ENCODE results near the gene EGFL7. TPM values are rescaled to one million over a fixed set of nuclear protein-coding genes. Genes with fewer than 3 reads are reported as not detected.

EGFL7 gene
- polyA plus RNA-seq, 1 donor = 38.8 TPM

DNA sequence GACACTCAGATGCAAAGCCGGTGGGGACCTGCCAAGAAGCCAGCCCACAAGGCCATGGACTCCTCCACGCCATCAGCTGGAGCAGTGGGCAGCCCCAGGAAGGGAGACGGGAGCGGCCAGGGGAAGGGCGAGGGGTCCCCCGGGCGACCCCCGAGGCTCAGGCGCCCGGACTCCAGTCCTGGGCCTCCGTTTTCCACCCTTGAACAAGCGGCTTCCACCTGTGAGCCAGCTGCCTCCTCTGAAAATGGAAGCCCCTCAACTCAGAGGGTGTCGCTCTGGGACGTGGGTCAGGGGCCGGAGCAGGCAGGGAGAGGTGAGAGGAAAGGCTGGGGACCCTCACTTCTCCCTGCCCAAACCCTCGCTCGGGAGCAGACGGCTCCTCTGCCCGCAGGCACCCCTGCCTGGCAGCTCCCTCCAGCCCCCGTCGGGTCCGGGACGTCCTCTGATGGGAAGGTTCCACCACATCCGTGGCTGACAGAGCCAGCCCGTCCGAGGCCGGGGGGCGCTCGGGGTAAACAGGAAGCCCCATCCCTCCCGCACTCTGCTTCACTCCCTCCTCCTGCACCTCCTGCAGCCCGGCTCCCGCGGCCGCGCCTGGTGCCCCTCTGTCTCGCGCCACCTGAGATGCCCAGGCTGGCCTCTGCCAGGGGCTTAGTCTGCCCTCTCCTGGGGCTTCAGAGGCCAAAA, 3.7 kb upstream of the EGFL7 start:
- DNase-seq = no peak

- DNase-seq = no peak
These were observed 2.6 kb upstream of the EGFL7 start for GRCh38 chr9:136659861-136660784.

DNA sequence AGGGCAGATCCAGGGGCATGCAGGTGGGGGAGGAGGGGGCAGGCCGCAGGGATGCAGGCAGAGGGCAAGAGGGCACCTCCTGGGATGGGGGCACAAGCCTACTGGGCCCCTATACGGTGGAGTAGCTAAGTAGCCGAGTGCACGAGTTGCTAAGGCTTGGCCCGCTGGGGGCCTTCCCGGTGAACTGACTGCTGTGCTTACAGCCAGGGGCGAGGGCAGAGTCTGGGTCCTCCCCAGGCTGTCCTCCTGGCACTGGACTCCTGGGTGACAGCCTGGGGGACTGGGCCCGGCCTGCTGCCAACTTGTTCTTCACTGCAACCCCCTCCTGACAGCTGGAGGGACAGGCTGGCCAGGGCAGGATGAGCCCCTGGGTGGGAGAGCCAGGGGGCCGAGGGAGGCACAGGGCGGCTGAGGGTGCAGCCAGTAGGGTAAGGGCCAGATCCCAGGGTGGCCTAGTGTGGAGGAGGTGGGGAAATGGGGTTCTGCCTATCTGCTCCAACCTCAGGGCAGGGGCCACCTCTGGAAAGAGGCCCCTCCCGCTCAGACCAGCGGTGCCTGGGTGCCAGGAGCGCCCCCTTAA, 1.7 kb upstream of the EGFL7 start:
- no peak for DNase-seq

DNA sequence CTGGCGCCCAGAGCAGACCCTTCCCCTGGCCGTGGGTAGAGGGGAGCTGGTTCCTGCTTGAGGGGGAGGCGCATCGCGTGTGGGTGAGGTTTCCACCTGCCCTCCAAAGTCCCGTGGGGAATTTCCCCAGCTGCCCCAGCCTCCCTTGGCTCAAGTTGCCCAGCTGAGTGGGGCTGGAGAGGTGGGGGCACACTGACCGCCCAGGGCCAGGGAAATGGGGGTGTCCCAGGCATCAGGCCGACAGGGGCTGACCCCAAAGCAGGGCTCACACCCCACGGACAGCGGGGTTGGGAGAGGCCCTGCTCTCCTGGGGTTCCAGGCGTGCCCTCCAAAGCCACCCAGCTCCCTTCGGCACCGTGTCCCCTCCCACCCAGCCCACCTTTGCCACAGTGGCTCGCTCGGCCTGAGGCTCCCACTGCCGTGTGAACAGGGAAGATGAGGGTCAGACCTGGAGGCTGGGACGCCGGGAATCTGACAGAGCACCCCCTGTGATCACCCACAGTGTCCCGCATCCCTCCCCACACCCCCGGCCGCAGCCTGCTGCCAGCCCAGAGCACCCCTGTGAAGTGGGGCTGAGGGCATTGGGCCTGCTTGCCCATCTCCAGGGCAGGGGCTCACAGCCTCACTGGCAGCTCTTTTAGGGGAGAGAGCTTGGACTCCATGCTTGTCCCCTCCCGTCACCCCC, 933 bp upstream of the EGFL7 start:
- DNase-seq = no peak

DNA sequence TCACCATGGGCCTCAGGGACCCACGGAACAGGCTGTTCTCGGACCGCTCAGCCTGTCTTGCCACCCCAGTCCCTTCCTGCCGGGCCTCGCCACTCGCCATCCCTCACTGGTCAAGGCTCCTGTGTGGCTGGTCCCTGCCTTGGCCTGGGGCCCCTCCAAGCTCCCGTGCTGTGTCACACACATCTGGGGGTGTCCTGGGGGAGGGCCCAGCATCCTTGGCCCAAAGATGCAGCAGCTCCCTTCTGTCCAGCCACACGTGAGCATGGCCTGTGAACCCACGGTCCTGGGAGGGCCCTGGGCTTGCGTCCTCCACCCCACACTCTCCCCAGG, 425 bp upstream of the EGFL7 start:
- no peak for DNase-seq

GRCh38 chr9:136664000-136664915, 1.5 kb downstream of the EGFL7 start:
- DNase-seq = no peak

DNA sequence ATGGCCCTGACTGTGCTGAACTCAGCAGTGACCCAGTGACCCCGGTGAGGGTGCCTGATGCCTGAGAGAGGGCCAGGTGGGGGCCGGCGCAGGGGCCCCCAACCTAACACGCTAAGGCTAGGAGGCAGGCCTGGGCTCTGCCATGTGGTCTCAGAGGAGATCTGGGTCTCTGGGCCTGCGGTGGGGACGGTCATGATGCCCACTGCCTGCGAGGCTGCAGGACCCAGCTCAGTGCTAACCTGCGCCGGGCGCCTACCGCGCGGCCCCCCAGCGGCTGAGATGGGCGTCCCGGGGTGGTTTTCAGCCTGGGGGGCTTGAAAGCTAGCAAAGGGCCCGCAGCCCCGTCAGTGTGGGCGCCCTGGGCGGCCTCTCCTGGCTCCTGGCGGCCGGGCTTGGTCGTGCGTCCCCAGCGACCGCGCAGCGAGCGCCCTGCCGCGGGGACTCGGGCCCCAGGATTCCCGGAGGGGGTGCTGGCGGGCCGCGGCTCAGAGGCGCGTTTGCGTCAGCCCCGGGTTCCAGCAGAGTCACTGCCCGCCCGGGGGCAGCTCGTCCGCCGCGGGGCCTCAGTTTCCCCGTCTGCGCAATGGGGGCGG, 2.5 kb downstream of the EGFL7 start:
- no peak for DNase-seq

DNA sequence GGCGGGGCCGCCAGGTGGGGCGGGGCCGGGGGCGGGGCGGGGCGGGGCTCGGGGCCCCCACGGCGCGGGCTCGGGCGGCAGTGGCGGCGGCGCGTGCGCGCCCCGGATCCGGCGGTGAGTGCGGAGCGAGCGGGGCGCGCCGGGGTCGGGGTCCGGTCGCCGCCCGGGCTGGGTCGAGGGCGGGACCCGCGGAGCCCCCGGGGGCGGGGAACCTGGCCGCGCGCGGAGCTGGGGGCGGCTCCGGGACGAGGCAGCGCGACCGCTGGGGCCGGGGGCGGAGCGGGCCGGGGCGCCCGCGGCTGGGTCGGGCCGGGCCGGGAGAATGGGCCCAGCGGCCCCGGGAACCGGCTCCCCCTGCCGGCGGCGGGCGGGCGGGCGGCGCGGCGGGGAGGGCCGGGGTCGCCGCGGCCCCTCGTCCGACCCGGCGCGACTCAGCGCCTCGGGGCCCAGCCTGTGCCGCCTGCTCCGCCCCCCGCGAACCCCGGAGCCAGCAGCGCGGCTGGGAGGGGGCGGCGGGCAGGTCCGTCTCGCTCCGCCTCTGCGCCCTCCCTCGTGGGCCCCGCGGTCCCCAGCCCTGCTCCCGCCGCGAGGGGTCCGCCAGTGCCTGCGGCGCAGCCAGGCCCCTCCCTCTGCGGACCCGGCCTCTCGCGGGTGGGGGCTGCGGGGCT, 3.1 kb downstream of the EGFL7 start:
- DNase-seq = no peak

DNA sequence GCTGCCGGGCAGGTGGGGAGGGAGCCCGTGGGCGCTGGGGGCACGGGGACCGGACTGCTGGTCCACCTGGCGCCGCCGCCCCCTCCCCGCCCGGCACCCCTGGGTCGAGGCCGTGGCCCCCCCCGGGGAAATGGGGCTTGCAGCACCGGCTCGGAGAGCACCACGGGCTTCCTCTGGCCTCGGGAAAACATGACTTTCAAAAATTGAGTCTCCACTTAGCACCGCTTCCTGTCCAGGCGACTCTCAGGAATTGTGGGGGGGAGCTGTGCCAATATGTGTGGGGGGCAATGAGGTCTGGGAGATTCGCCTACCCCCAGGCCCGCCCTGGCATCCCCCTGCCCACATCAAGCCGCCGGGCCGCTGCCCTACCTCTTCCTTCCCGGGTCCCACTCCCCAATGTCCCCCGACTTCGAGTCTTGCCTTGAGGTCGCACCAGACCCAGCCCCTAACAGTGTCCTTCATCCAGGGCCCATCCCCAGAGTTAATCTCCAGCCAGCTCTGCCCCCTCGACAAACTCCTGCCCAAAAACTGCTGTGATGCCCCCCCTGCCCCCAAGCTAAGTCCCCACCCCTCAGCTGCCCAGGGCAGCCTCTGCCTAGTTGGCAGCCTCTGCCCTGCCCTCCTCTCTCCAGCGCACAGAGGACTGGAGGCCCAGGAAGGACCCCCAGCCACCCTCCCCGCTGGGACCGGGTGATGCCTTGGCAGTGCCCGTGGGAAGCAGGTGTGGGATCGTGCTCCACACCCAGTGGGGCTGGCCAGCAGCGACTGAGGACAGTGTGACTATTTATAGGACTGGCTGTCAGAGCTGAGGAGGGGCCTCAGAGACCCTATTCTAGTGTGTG, 3.9 kb downstream of the EGFL7 start:
- no peak for DNase-seq

GRCh38 chr9:136667214-136667939, 4.7 kb downstream of the EGFL7 start:
- DNase-seq = no peak

DNA sequence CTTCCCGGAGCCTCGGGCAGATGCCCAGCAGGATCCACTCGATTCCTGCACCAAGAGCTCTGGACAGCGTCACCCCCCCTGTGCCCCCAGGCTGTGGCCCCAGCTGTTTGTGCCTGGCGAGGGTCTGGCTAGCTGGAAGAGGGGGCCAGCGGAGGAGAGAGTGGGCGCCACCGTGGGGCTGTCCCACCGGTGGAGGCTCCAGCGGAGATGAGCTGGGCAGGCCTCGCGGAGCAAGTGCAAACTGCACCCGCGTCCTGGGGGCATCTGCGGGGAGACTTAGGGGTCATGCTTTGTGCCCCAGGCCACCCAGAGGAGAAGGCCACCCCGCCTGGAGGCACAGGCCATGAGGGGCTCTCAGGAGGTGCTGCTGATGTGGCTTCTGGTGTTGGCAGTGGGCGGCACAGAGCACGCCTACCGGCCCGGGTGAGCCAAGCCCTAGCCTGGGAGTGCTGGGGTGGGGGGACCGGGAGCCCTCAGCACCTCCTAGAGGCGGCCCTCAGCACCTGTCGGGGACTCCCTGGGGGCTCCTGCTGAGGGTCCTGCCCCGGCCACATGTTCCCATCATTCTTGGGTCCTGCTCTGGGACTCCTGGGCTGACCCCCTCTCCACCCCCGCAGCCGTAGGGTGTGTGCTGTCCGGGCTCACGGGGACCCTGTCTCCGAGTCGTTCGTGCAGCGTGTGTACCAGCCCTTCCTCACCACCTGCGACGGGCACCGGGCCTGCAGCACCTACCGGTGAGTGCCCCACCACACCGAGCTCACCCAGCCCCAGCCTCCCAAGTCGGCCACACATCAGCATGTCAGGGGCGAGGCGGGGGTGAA, 5.4 kb downstream of the EGFL7 start:
- DNase-seq = no peak

DNA sequence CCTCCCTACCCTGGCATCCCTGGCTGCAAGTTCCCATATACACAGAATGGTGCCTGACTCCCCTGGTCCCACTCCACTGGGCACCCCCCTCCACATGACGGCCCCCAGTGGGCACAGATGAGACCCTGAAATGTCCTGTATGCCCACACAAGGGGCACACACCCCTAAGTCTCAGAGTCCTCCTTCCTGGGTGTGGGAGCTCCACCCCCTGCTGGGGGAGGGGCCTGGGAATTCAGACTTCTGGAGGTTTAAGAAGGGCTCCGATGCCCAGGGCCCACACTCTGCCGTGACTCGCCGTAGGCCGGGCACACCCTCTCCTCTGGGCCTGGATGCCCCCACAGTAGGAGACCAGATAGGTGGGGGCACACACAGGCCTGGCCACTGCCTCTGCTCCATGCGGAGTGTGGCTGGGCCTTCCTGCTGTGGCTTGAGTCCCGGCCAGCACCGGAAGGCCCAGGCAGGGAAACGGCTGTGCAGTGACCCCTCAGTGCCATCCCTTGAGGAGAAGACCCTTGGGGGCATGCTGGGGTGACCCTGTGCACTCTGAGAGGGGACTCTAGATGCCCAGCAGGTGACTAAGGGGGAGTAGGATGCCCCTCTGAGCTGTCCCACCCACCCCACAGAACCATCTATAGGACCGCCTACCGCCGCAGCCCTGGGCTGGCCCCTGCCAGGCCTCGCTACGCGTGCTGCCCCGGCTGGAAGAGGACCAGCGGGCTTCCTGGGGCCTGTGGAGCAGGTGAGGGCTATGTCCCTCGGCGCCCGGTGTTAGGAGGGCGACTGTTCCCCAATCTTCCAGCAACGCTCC, 6.5 kb downstream of the EGFL7 start:
- DNase-seq = no peak

DNA sequence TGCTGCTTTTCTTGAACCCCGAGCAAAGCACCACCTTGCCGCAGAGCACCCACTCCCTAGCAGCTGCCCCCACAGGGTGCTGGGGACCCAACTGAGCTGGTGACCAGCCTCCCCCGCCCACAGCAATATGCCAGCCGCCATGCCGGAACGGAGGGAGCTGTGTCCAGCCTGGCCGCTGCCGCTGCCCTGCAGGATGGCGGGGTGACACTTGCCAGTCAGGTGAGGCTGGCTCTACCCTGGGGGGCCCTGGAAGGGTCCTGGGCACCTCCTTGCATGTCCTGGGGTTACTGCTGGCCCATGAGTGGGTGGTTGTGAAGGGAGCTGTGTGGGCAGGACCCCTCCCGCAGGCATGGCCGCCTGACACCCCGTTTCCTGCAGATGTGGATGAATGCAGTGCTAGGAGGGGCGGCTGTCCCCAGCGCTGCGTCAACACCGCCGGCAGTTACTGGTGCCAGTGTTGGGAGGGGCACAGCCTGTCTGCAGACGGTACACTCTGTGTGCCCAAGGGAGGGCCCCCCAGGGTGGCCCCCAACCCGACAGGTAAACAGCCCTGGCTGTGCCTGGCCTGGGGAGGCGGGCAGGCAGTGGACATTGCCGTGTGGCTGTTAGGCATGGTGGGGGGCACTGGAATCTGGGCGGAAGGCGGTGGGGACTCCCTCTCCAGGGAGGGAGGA, 7.2 kb downstream of the EGFL7 start:
- no peak for DNase-seq

DNA sequence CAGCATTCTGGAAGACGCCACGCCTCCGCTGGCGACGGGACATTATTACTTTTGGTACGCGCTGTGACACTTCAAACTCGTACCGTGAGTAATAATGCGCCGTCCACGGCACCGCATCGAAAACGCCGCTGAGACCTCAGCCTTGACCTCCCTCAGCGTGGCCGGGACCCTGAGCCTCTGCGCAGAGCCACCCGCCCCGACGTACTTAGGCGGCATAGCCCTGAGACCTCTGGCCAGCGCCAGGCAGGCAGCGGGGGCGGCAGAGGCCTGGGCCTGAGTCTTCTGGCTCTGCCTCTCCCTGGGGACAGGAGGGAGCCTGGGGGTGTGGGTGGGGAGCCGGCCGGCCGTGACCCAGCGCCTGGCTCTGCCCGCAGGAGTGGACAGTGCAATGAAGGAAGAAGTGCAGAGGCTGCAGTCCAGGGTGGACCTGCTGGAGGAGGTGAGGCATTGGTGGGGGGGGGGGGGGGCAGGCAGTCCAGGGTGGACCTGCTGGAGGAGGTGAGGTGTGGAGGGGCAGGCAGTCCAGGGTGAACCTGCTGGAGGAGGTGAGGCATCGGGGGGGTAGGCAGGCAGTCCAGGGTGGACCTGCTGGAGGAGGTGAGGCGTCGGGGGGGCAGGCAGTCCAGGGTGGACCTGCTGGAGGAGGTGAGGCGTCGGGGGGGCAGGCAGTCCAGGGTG, 8.0 kb downstream of the EGFL7 start:
- DNase-seq = no peak

DNA sequence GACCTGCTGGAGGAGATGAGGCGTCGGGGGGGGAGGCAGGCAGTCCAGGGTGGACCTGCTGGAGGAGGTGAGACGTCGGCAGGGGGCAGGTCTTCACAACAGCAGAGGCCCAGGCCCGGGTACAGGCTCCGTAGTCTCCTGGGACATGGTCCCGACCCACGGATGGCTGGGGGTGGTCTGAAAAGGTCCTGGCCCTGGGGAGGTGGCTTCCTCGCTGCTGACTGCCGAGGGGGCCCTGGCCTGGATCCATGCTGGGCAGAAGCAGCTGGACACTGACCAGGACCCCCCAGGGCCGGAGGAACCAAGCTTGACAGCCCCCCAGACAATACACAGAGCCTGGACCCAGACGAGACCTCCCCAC, 8.5 kb downstream of the EGFL7 start:
- DNase-seq = no peak

Data from left kidney (tissue), 2 donors.